Suprapubic skin (tissue), 4 donors: ENCODE measurements around the gene MYD88.

Experiments
- EP300 ChIP-seq: sonication (generic); formaldehyde crosslinking; IDR thresholded peaks from one replicate; pipeline ENCODE4 v1.6.1; 2017; ENCODE audit warnings: antibody characterized with exemption
- POLR2A ChIP-seq, 2 donors: fragments of 450-650 bp; IDR thresholded peaks; one replicate each; pipeline ENCODE4 v1.6.1; 2017; ENCODE audit warnings: antibody characterized with exemption in 2 of 2, mild to moderate bottlenecking in 2 of 2, moderate library complexity in 2 of 2
- POLR2AphosphoS5 ChIP-seq, 3 donors: sonication (generic); formaldehyde crosslinking; IDR thresholded peaks; one replicate each; pipeline ENCODE4 v1.6.1; 2017; ENCODE audit warnings: antibody characterized with exemption in 3 of 3
- TF ChIP-seq, protein P1 (sequence below), 2 donors: fragments of 200-600 bp in 1 of 2; fragments of 450-650 bp in 1 of 2; sonication (generic) in 1 of 2; IDR thresholded peaks; one replicate each; pipeline ENCODE4 v1.5.1; 2016 to 2019; ENCODE audit warnings: antibody characterized with exemption in 2 of 2, mild to moderate bottlenecking in 1 of 2, moderate library complexity in 1 of 2

DNA sequence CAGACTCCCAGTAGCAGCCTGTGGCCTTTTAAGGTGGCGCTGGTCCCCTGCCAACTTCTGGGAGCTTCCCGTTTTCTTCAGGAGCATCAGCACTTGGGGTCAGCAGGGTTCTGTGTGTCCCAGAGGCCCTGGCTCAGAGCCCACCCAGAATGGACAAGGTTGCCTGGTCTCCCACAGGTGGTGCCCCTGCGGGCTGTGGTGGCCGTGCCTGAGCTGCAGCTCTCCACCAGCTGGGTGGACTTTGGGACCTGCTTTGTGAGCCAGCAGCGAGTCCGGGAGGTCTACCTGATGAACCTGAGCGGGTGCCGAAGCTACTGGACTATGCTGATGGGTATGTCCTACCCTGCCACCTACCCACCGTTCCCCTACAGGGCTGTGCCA is 17.0 kb upstream of the MYD88 start:
- TF ChIP-seq, protein P1, sequence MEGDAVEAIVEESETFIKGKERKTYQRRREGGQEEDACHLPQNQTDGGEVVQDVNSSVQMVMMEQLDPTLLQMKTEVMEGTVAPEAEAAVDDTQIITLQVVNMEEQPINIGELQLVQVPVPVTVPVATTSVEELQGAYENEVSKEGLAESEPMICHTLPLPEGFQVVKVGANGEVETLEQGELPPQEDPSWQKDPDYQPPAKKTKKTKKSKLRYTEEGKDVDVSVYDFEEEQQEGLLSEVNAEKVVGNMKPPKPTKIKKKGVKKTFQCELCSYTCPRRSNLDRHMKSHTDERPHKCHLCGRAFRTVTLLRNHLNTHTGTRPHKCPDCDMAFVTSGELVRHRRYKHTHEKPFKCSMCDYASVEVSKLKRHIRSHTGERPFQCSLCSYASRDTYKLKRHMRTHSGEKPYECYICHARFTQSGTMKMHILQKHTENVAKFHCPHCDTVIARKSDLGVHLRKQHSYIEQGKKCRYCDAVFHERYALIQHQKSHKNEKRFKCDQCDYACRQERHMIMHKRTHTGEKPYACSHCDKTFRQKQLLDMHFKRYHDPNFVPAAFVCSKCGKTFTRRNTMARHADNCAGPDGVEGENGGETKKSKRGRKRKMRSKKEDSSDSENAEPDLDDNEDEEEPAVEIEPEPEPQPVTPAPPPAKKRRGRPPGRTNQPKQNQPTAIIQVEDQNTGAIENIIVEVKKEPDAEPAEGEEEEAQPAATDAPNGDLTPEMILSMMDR (IDR thresholded peaks at IDR 0.05): no peak
- no peak for TF ChIP-seq POLR2A (IDR thresholded peaks at IDR 0.05)
- TF ChIP-seq EP300: no peak
- no peak for TF ChIP-seq POLR2AphosphoS5 (IDR thresholded peaks at IDR 0.05)
